H1 (cell line): ENCODE results near the gene STX12. TPM values are rescaled to one million over a fixed set of nuclear protein-coding genes. Genes with fewer than 3 reads are reported as not detected.

ENCODE experiments used
- CTCF ChIA-PET: fragments of 300-600 bp; sonication (Branson Sonifier 250); formaldehyde crosslinking; loops from one replicate; lab custom pipeline; 2021; ENCODE audit not compliant: partially characterized antibody; lab: Charles Lee
- POLR2A ChIA-PET: fragments of 300-600 bp; sonication (Branson Sonifier 250); formaldehyde crosslinking; loops from one replicate; lab custom pipeline; 2021; ENCODE audit warnings: inconsistent platforms; ENCODE audit not compliant: partially characterized antibody; lab: Charles Lee
- DNase-seq, 2 experiments: peaks; one replicate each; pipeline versions ENCODE4 v3.0.0 to v3.0.0-alpha.2; 2010 to 2022; ENCODE audit warnings: low spot score in 2 of 2, low read depth in 1 of 2, mixed read lengths in 1 of 2
- FAIRE-seq: peaks from 2 replicates; lab custom pipeline; 2011; peaks lifted over from hg19 to GRCh38; lab: Jason Lieb, UNC
- H2AFZ ChIP-seq: 2 replicates; pipeline ENCODE4 v1.8.1; 2012; ENCODE audit warnings: low read length, inconsistent platforms
- H2AK5ac ChIP-seq: 2 replicates; pipeline ENCODE4 v1.6.1; 2013; ENCODE audit warnings: low read depth, low read length
- H2BK120ac ChIP-seq: replicated peaks from 2 replicates; pipeline ENCODE3; 2013; ENCODE audit warnings: low read depth, low read length, inconsistent platforms
- H2BK12ac ChIP-seq: 2 replicates; pipeline ENCODE4 v1.6.1; 2013; ENCODE audit warnings: low read depth, low read length
- H2BK15ac ChIP-seq: 2 replicates; pipeline ENCODE4 v1.6.1; 2013; ENCODE audit warnings: low read length
- H2BK20ac ChIP-seq: 2 replicates; pipeline ENCODE4 v1.6.1; 2013; ENCODE audit warnings: low read length
- H2BK5ac ChIP-seq: 2 replicates; pipeline ENCODE4 v1.6.1; 2013; ENCODE audit warnings: low read depth, low read length
- H3K14ac ChIP-seq: 2 replicates; pipeline ENCODE4 v1.6.1; 2013; ENCODE audit warnings: inconsistent platforms; ENCODE audit not compliant: insufficient read length
- H3K18ac ChIP-seq: 2 replicates; pipeline ENCODE4 v1.6.1; 2013; ENCODE audit warnings: low read length; ENCODE audit errors: extremely low read depth
- H3K23ac ChIP-seq: 2 replicates; pipeline ENCODE4 v1.6.1; 2013; ENCODE audit warnings: inconsistent platforms; ENCODE audit not compliant: insufficient read length
- H3K23me2 ChIP-seq: 2 replicates; pipeline ENCODE4 v1.6.1; 2013; ENCODE audit warnings: low read depth, low read length
- H3K27ac ChIP-seq: 2 replicates; pipeline ENCODE4 v1.6.1; 2011; ENCODE audit warnings: low read depth, low read length, inconsistent platforms
- H3K27me3 ChIP-seq, 4 experiments: replicated peaks in 1 of 4; 1 replicate in 1 of 4; 2 replicates in 3 of 4; pipeline versions ENCODE4 v1.6.1 to v1.8.1; 2011 to 2013; ENCODE audit warnings: low read length in 3 of 4, mild to moderate bottlenecking in 3 of 4, inconsistent platforms in 2 of 4, mixed read lengths in 2 of 4, moderate library complexity in 1 of 4; ENCODE audit not compliant: control insufficient read depth in 3 of 4, insufficient read depth in 3 of 4; ENCODE audit errors: extremely low read depth in 1 of 4
- H3K36me3 ChIP-seq, 4 experiments: 2 replicates each; pipeline versions ENCODE4 v1.6.1 to v1.8.1; 2011 to 2013; ENCODE audit warnings: mild to moderate bottlenecking in 4 of 4, low read length in 3 of 4, moderate library complexity in 2 of 4, control low read depth in 1 of 4, inconsistent platforms in 1 of 4; ENCODE audit not compliant: insufficient read depth in 4 of 4, control insufficient read depth in 2 of 4
- H3K4ac ChIP-seq: replicated peaks from 2 replicates; pipeline ENCODE3; 2013; ENCODE audit warnings: low read length, low read depth, mixed read lengths, inconsistent platforms; ENCODE audit not compliant: insufficient read length
- H3K4me1 ChIP-seq, 4 experiments: replicated peaks in 1 of 4; 1 replicate in 1 of 4; 2 replicates in 3 of 4; pipeline versions ENCODE4 v1.6.1 to v1.8.1; 2011 to 2013; ENCODE audit warnings: low read length in 3 of 4, inconsistent platforms in 2 of 4, mixed read lengths in 1 of 4; ENCODE audit not compliant: insufficient read depth in 4 of 4, control insufficient read depth in 3 of 4
- H3K4me2 ChIP-seq, 2 experiments: 2 replicates each; pipeline versions ENCODE4 v1.6.1 to v1.8.1; 2011 to 2013; ENCODE audit warnings: low read depth in 2 of 2, low read length in 2 of 2, control low read depth in 1 of 2, inconsistent platforms in 1 of 2, mild to moderate bottlenecking in 1 of 2; ENCODE audit not compliant: insufficient read depth in 1 of 2
- H3K4me3 ChIP-seq, 4 experiments: fragments of 200-600, 300-600 bp in 1 of 4; sonication (generic), shearing (Covaris generic), sonication (Bioruptor Twin) in 1 of 4; 2 replicates each; pipeline versions ENCODE4 v1.5.1 to v1.8.1; 2011 to 2016; ENCODE audit warnings: low read length in 4 of 4, low read depth in 3 of 4, control low read depth in 2 of 4, inconsistent platforms in 2 of 4, mild to moderate bottlenecking in 2 of 4, mixed read lengths in 1 of 4, moderate library complexity in 1 of 4; ENCODE audit not compliant: insufficient read depth in 2 of 4; ENCODE audit errors: extremely low read depth in 1 of 4
- H3K56ac ChIP-seq: replicated peaks from 2 replicates; pipeline ENCODE3; 2013; ENCODE audit warnings: low read depth, mild to moderate bottlenecking, mixed read lengths, low read length, inconsistent platforms; ENCODE audit not compliant: insufficient read length
- H3K79me1 ChIP-seq: 2 replicates; pipeline ENCODE4 v1.6.1; 2013; ENCODE audit warnings: low read depth, low read length, control low read depth
- H3K79me2 ChIP-seq, 2 experiments: 2 replicates each; pipeline versions ENCODE4 v1.6.1 to v1.8.1; 2012 to 2013; ENCODE audit warnings: low read length in 2 of 2, mild to moderate bottlenecking in 2 of 2, inconsistent platforms in 1 of 2; ENCODE audit not compliant: insufficient read depth in 2 of 2, control insufficient read depth in 1 of 2
- H3K9ac ChIP-seq, 4 experiments: replicated peaks in 1 of 4; 1 replicate in 1 of 4; 2 replicates in 3 of 4; pipeline versions ENCODE4 v1.6.1 to v1.8.1; 2011 to 2013; ENCODE audit warnings: low read depth in 3 of 4, low read length in 3 of 4, control low read depth in 2 of 4, mild to moderate bottlenecking in 2 of 4, moderate library complexity in 2 of 4, inconsistent platforms in 1 of 4; ENCODE audit errors: extremely low read depth in 1 of 4
- H3K9me3 ChIP-seq, 2 experiments: 2 replicates each; pipeline versions ENCODE4 v1.6.1 to v1.8.1; 2012 to 2013; ENCODE audit warnings: mild to moderate bottlenecking in 2 of 2, moderate library complexity in 2 of 2, control low read depth in 1 of 2, inconsistent platforms in 1 of 2, low read depth in 1 of 2, low read length in 1 of 2, mixed read lengths in 1 of 2; ENCODE audit not compliant: insufficient read depth in 2 of 2
- H4K20me1 ChIP-seq, 2 experiments: replicated peaks in 1 of 2; 2 replicates each; pipeline versions ENCODE3 to v1.8.1; 2011 to 2013; ENCODE audit warnings: inconsistent platforms in 2 of 2, low read length in 2 of 2, mild to moderate bottlenecking in 1 of 2; ENCODE audit not compliant: insufficient read depth in 2 of 2, control insufficient read depth in 1 of 2
- H4K5ac ChIP-seq: 2 replicates; pipeline ENCODE4 v1.6.1; 2013; ENCODE audit warnings: low read length, low read depth, mixed read lengths, inconsistent platforms; ENCODE audit not compliant: insufficient read length
- H4K8ac ChIP-seq: 2 replicates; pipeline ENCODE4 v1.8.0; 2013; ENCODE audit warnings: mild to moderate bottlenecking, moderate library complexity, low read length, inconsistent platforms; ENCODE audit not compliant: insufficient read depth; ENCODE audit errors: extremely low read depth
- H4K91ac ChIP-seq: replicated peaks from 2 replicates; pipeline ENCODE3; 2013; ENCODE audit warnings: low read length, mixed read lengths, inconsistent platforms; ENCODE audit not compliant: insufficient read length
- BRCA1 ChIP-seq: IDR thresholded peaks from 2 replicates; pipeline ENCODE4 v1.6.1; 2012; ENCODE audit warnings: low read depth, low read length, improper control_type of control experiment
- CREB1 ChIP-seq: IDR thresholded peaks from 2 replicates; pipeline ENCODE4 v1.6.1; 2012; ENCODE audit warnings: inconsistent platforms
- CTCF ChIP-seq, 3 experiments: IDR thresholded peaks; 1 replicate in 2 of 3; 2 replicates in 1 of 3; pipeline versions ENCODE4 v1.5.1 to v1.6.1; 2011; ENCODE audit warnings: low read length in 3 of 3, mild to moderate bottlenecking in 3 of 3, inconsistent platforms in 2 of 3, low read depth in 1 of 3, moderate library complexity in 1 of 3; ENCODE audit not compliant: insufficient read depth in 1 of 3; ENCODE audit errors: control extremely low read depth in 1 of 3
- SIRT6 ChIP-seq: IDR thresholded peaks from one replicate; pipeline ENCODE4 v1.7.1; 2012; ENCODE audit warnings: low read length, inconsistent platforms
- TEAD4 ChIP-seq: IDR thresholded peaks from 2 replicates; pipeline ENCODE4 v1.6.1; 2012; ENCODE audit warnings: low read depth, low read length, inconsistent platforms, mixed read lengths
- WGBS, 2 experiments: shearing (Covaris generic) in 1 of 2; methylation state at CpG; one replicate each; pipeline versions ENCODE4 v1.1.6 to v1.1.7; 2013 to 2015; ENCODE audit warnings: low lambda C conversion rate in 2 of 2, mixed read lengths in 2 of 2, inconsistent platforms in 1 of 2, low coverage in 1 of 2, missing lambda C conversion rate in 1 of 2; ENCODE audit not compliant: insufficient replicate concordance in 2 of 2, insufficient coverage in 1 of 2, insufficient read length in 1 of 2; ENCODE audit errors: extremely low coverage in 1 of 2, missing lambda C conversion rate in 1 of 2; 5-methylcytosine and 5-hydroxymethylcytosine counted together
- polyA plus RNA-seq, 7 experiments: library from polyadenylated mRNA; depleted of rRNA in 3 of 7; stranded (reverse) in 5 of 7; unstranded in 2 of 7; fragments of >200 nt in 5 of 7; fragments of 200-250 nt in 2 of 7; gene quantifications; 1 replicate in 5 of 7; 2 replicates in 1 of 7; 4 replicates in 1 of 7; pipeline versions ENCODE4 v1.2.1 to v1.2.3, GENCODE V29; 2011 to 2013; ENCODE audit warnings: missing spikeins in 2 of 7, mixed read lengths in 2 of 7
- total RNA-seq: library from RNA; stranded (reverse); fragmentation: NEBNext Ultra II Directional; extraction: Animal tissue kit (Norgen Biotek cat#: 25700); gene quantifications from 2 replicates; pipeline ENCODE4 v1.2.1, GENCODE V29; 2021

Gene STX12
- total and polyA plus RNA-seq, 2 of the 8 experiments (the other 6 are each of a cell fraction or from before 2014, with no cell fraction given), result 3.7 to 11.0 TPM

- no peak overlapping the region for H3K23ac ChIP-seq
- H4K5ac ChIP-seq, result no peak overlapping the region
- no peak overlapping the region for H3K27ac ChIP-seq
- H4K91ac ChIP-seq, result no peak overlapping the region
- H3K18ac ChIP-seq, result no peak overlapping the region
- H2BK120ac ChIP-seq, result no peak overlapping the region
- H3K4me1 ChIP-seq, result no peaks in the 10 kb centered on the region
- H3K27me3 ChIP-seq, result no peaks in the 10 kb centered on the region
- DNase-seq (no peak), FAIRE-seq (no peak)
- CTCF ChIA-PET, result interaction anchor here (0.6 to 1.3 kb wide), 2 partner anchors 11 to 463 kb away, joined by 4 to 6 read pairs; no protein-coding TSS in a partner anchor
- no peak overlapping the region for H3K9ac ChIP-seq
- H3K4me3 ChIP-seq, result no peak overlapping the region
- H3K36me3 ChIP-seq, result peaks cover 0 to 16% (median 5%) of the 10 kb centered on the region in 4 experiments; a peak in 5 of 8 replicates
- no peak overlapping the region for H3K4me2 ChIP-seq
- no peaks in the 10 kb centered on the region for H3K23me2 ChIP-seq
- no peaks in the 10 kb centered on the region for H3K9me3 ChIP-seq
- H2BK12ac ChIP-seq, result no peak overlapping the region
- TF ChIP-seq TEAD4 (no peak), BRCA1 (no peak), CTCF (IDR thresholded peaks at IDR 0.05; ENCODE audit: control extremely low read depth in 1 of 3, insufficient read depth in 1 of 3, low read depth in 1 of 3, low read length in 3 of 3) (no peak), SIRT6 (no peak), CREB1 (no peak)
- H2AFZ ChIP-seq, result no peak overlapping the region
- peaks cover 0 to 2% of the 10 kb centered on the region in 2 experiments for H4K20me1 ChIP-seq
- H2BK5ac ChIP-seq, result no peak overlapping the region
- H3K4ac ChIP-seq, result no peak overlapping the region
- 90% methylated on average over 2 of the region's 2 CpGs; no CpG with 5 or more reads in 1 of the 2 experiments for WGBS, 2 experiments
- POLR2A ChIA-PET, result no interaction called here
- no peak overlapping the region for H2AK5ac ChIP-seq
- no peak overlapping the region for H2BK15ac ChIP-seq
- H3K79me1 ChIP-seq, result no peaks in the 10 kb centered on the region
- H3K56ac ChIP-seq, result no peak overlapping the region
- H2BK20ac ChIP-seq, result no peak overlapping the region
- H3K14ac ChIP-seq, result no peak overlapping the region
- no peaks in the 10 kb centered on the region for H3K79me2 ChIP-seq
- no peak overlapping the region for H4K8ac ChIP-seq
Measured at GRCh38 chr1:27759236-27759635, 13.8 kb upstream of the STX12 start.
